Measurements from ENCODE around the gene SLC38A9. TPM values are rescaled to one million over a fixed set of nuclear protein-coding genes. Genes with fewer than 3 reads are reported as not detected.
"Not testable (repeated sequence)": the region's sequence is repeated elsewhere in the genome, so short reads cannot be mapped to it uniquely, and the experiment has no call there.

SLC38A9 gene
- total RNA-seq (10 to 100 TPM; 21.9 to 24.4 TPM), polyA plus RNA-seq (10 to 100 TPM in 2 of 3 donors, 1 to 10 TPM in 1; 6.4 to 12.1 (median 10.7) TPM), total RNA-seq (15.3 to 24.3 (median 19.7) reads per million in 6 experiments)

GRCh38 chr5:55712023-55712859 is at the start of gene SLC38A9:
SLC38A9 (minus strand) TSS chr5:55712324; CDS start chr5:55697958, 14,366 bp downstream.
- H3K27ac Mint-ChIP-seq, result peak within 1 kb of the TSS; percentile 90 to 97 (median 94)
- ATAC-seq, result peak; percentile 99
- DNase-seq, result peak; percentile 84 to 94 (median 90)
- peaks cover 0 to 3% (median 0%) of the 10 kb centered on the region in 5 donors for H3K27me3 Mint-ChIP-seq
- H3K4me3 Mint-ChIP-seq, result peak within 1 kb of the TSS; percentile 96 to 100 (median 99)
- POLR2A ChIA-PET, result no interaction called here
- peaks cover 4 to 18% (median 13%) of the 10 kb centered on the region in 3 donors for H3K36me3 Mint-ChIP-seq
- peaks cover 0 to 14% (median 3%) of the 10 kb centered on the region in 9 donors for H3K9me3 Mint-ChIP-seq
- H3K4me1 Mint-ChIP-seq, result peaks cover 9 to 32% (median 29%) of the 10 kb centered on the region in 4 donors

GRCh38 chr5:55761721-55762120 is 49.6 kb upstream of the SLC38A9 start:
- POLR2A ChIA-PET, ATAC-seq, H3K27ac Mint-ChIP-seq, H3K9me3 Mint-ChIP-seq, DNase-seq, H3K36me3 Mint-ChIP-seq, H3K4me3 Mint-ChIP-seq: not testable (repeated sequence)
- Mint-ChIP-seq H3K4me1 (peaks cover 3 to 16% (median 13%) of the 10 kb centered on the region in 4 donors), H3K27me3 (peaks cover 2 to 18% (median 4%) of the 10 kb centered on the region in 5 donors)

- Mint-ChIP-seq H3K4me3 (no peak overlapping the region), H3K9me3 (peaks cover 0 to 3% (median 0%) of the 10 kb centered on the region in 9 donors), H3K27ac (no peak overlapping the region), H3K27me3 (peaks cover 2 to 18% (median 4%) of the 10 kb centered on the region in 5 donors), H3K36me3 (peaks cover 0 to 3% (median 0%) of the 10 kb centered on the region in 3 donors), H3K4me1 (peaks cover 0 to 4% (median 4%) of the 10 kb centered on the region in 4 donors)
- POLR2A ChIA-PET, result interaction anchor here (0.7 kb wide), 2 partner anchors 15 to 965 kb away, joined by 5 to 7 read pairs; no protein-coding TSS in a partner anchor
- DNase-seq (no peak), ATAC-seq (no peak)
Measured at GRCh38 chr5:55758714-55759113, 46.6 kb upstream of the SLC38A9 start.

- H3K27ac Mint-ChIP-seq, result no peak overlapping the region
- peaks cover 0 to 3% (median 0%) of the 10 kb centered on the region in 3 donors for H3K36me3 Mint-ChIP-seq
- H3K4me1 Mint-ChIP-seq, result no peaks in the 10 kb centered on the region
- POLR2A ChIA-PET, result no interaction called here
- peaks cover 2 to 18% (median 4%) of the 10 kb centered on the region in 5 donors for H3K27me3 Mint-ChIP-seq
- no peak overlapping the region for H3K4me3 Mint-ChIP-seq
- DNase-seq, result no peak
- peaks cover 0 to 3% (median 0%) of the 10 kb centered on the region in 9 donors for H3K9me3 Mint-ChIP-seq
- ATAC-seq, result no peak
Measured at GRCh38 chr5:55758231-55758630, 46.1 kb upstream of the SLC38A9 start.

GRCh38 chr5:55750499-55750898 is 38.4 kb upstream of the SLC38A9 start:
- DNase-seq (no peak), ATAC-seq (no peak)
- Mint-ChIP-seq H3K4me3 (no peak overlapping the region), H3K9me3 (peaks cover 0 to 3% (median 0%) of the 10 kb centered on the region in 9 donors), H3K36me3 (no peaks in the 10 kb centered on the region), H3K27ac (no peak overlapping the region), H3K4me1 (no peaks in the 10 kb centered on the region), H3K27me3 (peaks cover 0 to 1% (median 0%) of the 10 kb centered on the region in 5 donors)
- POLR2A ChIA-PET, result no interaction called here

- H3K9me3 Mint-ChIP-seq, result peaks cover 0 to 2% (median 0%) of the 10 kb centered on the region in 9 donors
- no peak overlapping the region for H3K27ac Mint-ChIP-seq
- H3K4me1 Mint-ChIP-seq, result no peaks in the 10 kb centered on the region
- H3K4me3 Mint-ChIP-seq, result no peak overlapping the region
- ATAC-seq (no peak), DNase-seq (no peak)
- POLR2A ChIA-PET, result no interaction called here
- peaks cover 0 to 1% (median 0%) of the 10 kb centered on the region in 5 donors for H3K27me3 Mint-ChIP-seq
- no peaks in the 10 kb centered on the region for H3K36me3 Mint-ChIP-seq
Measured at GRCh38 chr5:55750063-55750462, 37.9 kb upstream of the SLC38A9 start.

- POLR2A ChIA-PET, result no interaction called here
- H3K4me1 Mint-ChIP-seq, result no peaks in the 10 kb centered on the region
- peaks cover 0 to 2% (median 0%) of the 10 kb centered on the region in 9 donors for H3K9me3 Mint-ChIP-seq
- H3K27me3 Mint-ChIP-seq, result peaks cover 0 to 1% (median 0%) of the 10 kb centered on the region in 5 donors
- no peaks in the 10 kb centered on the region for H3K36me3 Mint-ChIP-seq
- DNase-seq, result no peak
- H3K27ac Mint-ChIP-seq, result no peak overlapping the region
- ATAC-seq, result no peak
- H3K4me3 Mint-ChIP-seq, result no peak overlapping the region
Measured at GRCh38 chr5:55749387-55749786, 37.3 kb upstream of the SLC38A9 start.

GRCh38 chr5:55747778-55748318 is 35.7 kb upstream of the SLC38A9 start:
- no peaks in the 10 kb centered on the region for H3K4me1 Mint-ChIP-seq
- ATAC-seq (no peak), DNase-seq (no peak)
- no peak overlapping the region for H3K27ac Mint-ChIP-seq
- H3K9me3 Mint-ChIP-seq, result no peaks in the 10 kb centered on the region
- POLR2A ChIA-PET, result no interaction called here
- no peaks in the 10 kb centered on the region for H3K36me3 Mint-ChIP-seq
- no peak overlapping the region for H3K4me3 Mint-ChIP-seq
- H3K27me3 Mint-ChIP-seq, result peaks cover 0 to 1% (median 0%) of the 10 kb centered on the region in 5 donors

GRCh38 chr5:55742778-55743177 is 30.7 kb upstream of the SLC38A9 start:
- H3K4me3 Mint-ChIP-seq, result no peak overlapping the region
- H3K9me3 Mint-ChIP-seq, result no peaks in the 10 kb centered on the region
- no peaks in the 10 kb centered on the region for H3K4me1 Mint-ChIP-seq
- no peaks in the 10 kb centered on the region for H3K36me3 Mint-ChIP-seq
- H3K27ac Mint-ChIP-seq, result peak overlapping the region in 1 of 10 donors; percentile 54
- DNase-seq (no peak), ATAC-seq (no peak)
- POLR2A ChIA-PET, result interaction anchor here (0.6 kb wide), 1 partner anchor 539 kb away, joined by 3 read pairs; no protein-coding TSS in a partner anchor
- peaks cover 0 to 3% (median 0%) of the 10 kb centered on the region in 5 donors for H3K27me3 Mint-ChIP-seq

- DNase-seq, result no peak
Measured at GRCh38 chr5:55737793-55738192, 25.7 kb upstream of the SLC38A9 start, which contains the start of gene DDX4. DDX4 (plus strand) TSS chr5:55738061; CDS start chr5:55738964, 903 bp downstream.

GRCh38 chr5:55734658-55735057 is 22.5 kb upstream of the SLC38A9 start:
- Mint-ChIP-seq H3K36me3 (no peaks in the 10 kb centered on the region), H3K4me3 (no peak overlapping the region)

More at GRCh38 chr5:55737793-55738192, 25.7 kb upstream of the SLC38A9 start, which contains the start of gene DDX4:
- Mint-ChIP-seq H3K27me3 (peaks cover 0 to 2% (median 0%) of the 10 kb centered on the region in 5 donors), H3K9me3 (no peaks in the 10 kb centered on the region), H3K36me3 (no peaks in the 10 kb centered on the region), H3K27ac (no peak within 1 kb of the TSS), H3K4me1 (no peaks in the 10 kb centered on the region), H3K4me3 (no peak within 1 kb of the TSS)
- ATAC-seq, result no peak
- POLR2A ChIA-PET, result no interaction called here

GRCh38 chr5:55732585-55732984 is 20.5 kb upstream of the SLC38A9 start:
- H3K36me3 Mint-ChIP-seq, result no peaks in the 10 kb centered on the region
- no peak for DNase-seq
- no peaks in the 10 kb centered on the region for H3K27me3 Mint-ChIP-seq
- ATAC-seq, result no peak
- peaks cover 0 to 1% (median 0%) of the 10 kb centered on the region in 4 donors for H3K4me1 Mint-ChIP-seq
- H3K27ac Mint-ChIP-seq, result no peak overlapping the region
- no peak overlapping the region for H3K4me3 Mint-ChIP-seq
- POLR2A ChIA-PET, result no interaction called here
- H3K9me3 Mint-ChIP-seq, result no peaks in the 10 kb centered on the region

More at GRCh38 chr5:55734658-55735057, 22.5 kb upstream of the SLC38A9 start:
- no peaks in the 10 kb centered on the region for H3K27me3 Mint-ChIP-seq
- POLR2A ChIA-PET, result no interaction called here
- no peak overlapping the region for H3K27ac Mint-ChIP-seq
- no peak for ATAC-seq
- no peaks in the 10 kb centered on the region for H3K4me1 Mint-ChIP-seq
- H3K9me3 Mint-ChIP-seq, result no peaks in the 10 kb centered on the region
- no peak for DNase-seq

GRCh38 chr5:55731848-55732247 is 19.7 kb upstream of the SLC38A9 start:
- no peak for ATAC-seq
- POLR2A ChIA-PET, result no interaction called here
- Mint-ChIP-seq H3K36me3 (no peaks in the 10 kb centered on the region), H3K9me3 (no peaks in the 10 kb centered on the region), H3K4me1 (peaks cover 0 to 1% (median 0%) of the 10 kb centered on the region in 4 donors), H3K27me3 (no peaks in the 10 kb centered on the region), H3K27ac (no peak overlapping the region), H3K4me3 (no peak overlapping the region)
- no peak for DNase-seq
